Tibial artery (tissue), 4 donors: ENCODE results near the gene SIX1.
A peak's percentile ranks its signal among the peaks of the same experiment; 100 is the strongest.

Experiments
- DNase-seq, 2 donors: peaks; one replicate each; pipeline ENCODE4 v3.0.0-alpha.2; 2019
- H3K27ac ChIP-seq, 2 donors: fragments of 200-600 bp; sonication (generic) in 1 of 2; 1 replicate in 1 of 2; 2 replicates in 1 of 2; pipeline ENCODE4 v1.5.1; 2018 to 2019; ENCODE audit warnings: mild to moderate bottlenecking in 1 of 2
- H3K27me3 ChIP-seq, 2 donors: fragments of 200-600 bp; sonication (generic) in 1 of 2; one replicate each; pipeline versions ENCODE4 v1.5.1 to v1.6.0; 2016 to 2019
- H3K36me3 ChIP-seq, 3 donors: fragments of 200-600 bp; sonication (generic) in 2 of 3; one replicate each; pipeline ENCODE4 v1.5.1; 2016 to 2019; ENCODE audit warnings: mild to moderate bottlenecking in 2 of 3
- H3K4me1 ChIP-seq, 4 donors: fragments of 200-600 bp; sonication (generic) in 2 of 4; 1 replicate in 3 of 4; 2 replicates in 1 of 4; pipeline ENCODE4 v1.5.1; 2016 to 2019
- H3K4me3 ChIP-seq, 2 donors: fragments of 200-600 bp; sonication (generic) in 1 of 2; 1 replicate in 1 of 2; 2 replicates in 1 of 2; pipeline ENCODE4 v1.5.1; 2018 to 2019; ENCODE audit warnings: mild to moderate bottlenecking in 2 of 2
- H3K9me3 ChIP-seq, 3 donors: fragments of 200-600 bp; sonication (generic) in 1 of 3; one replicate each; pipeline ENCODE4 v1.5.1; 2016 to 2019
- intact Hi-C: fragments of 100-400 bp; cut with DNase I; formaldehyde crosslinking; loops from one replicate; pipeline ENCODE4 v1.15.0; 2023; ENCODE audit warnings: low total_unique reads
- TF ChIP-seq, protein P1 (sequence below), 2 experiments: fragments of 200-600 bp in 1 of 2; fragments of 450-650 bp in 1 of 2; IDR thresholded peaks; one replicate each; pipeline ENCODE4 v1.5.1; 2017 to 2019; ENCODE audit warnings: antibody characterized with exemption in 2 of 2, mild to moderate bottlenecking in 1 of 2, moderate library complexity in 1 of 2

The SIX1 gene

DNA sequence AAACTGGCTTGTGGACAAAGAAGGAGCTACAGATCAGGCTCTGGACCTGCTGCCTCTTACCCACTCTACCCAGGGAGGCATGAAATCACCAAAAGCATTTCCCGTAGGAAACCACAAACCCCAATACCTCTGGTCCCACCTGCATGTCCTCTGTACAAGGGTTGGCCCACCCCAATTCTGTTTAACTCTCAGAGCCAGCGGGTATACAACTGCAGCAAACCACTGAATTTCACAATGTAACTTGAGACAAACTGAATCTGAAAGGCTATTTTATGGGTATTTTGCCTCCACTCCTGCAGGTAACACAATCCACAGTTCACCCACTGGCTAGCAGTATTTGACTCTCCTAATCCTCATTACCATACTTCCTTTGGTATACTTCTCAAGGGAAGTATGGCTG lies 16.5 kb downstream of the SIX1 start:
- H3K27ac ChIP-seq: no peak overlapping the region

DNA sequence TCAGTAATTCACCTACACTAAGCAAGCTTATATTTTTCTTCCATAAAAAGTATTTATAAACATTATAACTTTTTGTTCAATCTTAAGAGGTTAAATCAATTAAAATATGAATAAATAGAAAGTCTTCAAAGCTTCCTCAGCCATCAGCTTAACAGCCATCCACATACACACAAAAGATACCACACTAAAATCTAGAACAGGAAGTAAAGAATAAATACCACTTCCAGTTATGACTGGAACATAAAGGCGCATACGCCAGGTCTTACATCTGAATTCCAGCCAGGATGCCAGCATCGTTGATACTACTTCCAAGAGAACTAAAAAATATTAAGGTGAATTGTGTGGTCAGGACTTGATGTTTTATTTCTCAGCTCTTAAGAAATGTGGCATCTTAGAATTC lies 17.0 kb downstream of the SIX1 start:
- Histone ChIP-seq H3K4me3 (no peak overlapping the region), H3K4me1 (peaks cover 0 to 2% (median under 1%) of the 10 kb centered on the region in 4 donors), H3K9me3 (no peaks in the 10 kb centered on the region), H3K27me3 (no peaks in the 10 kb centered on the region), H3K27ac (no peak overlapping the region), H3K36me3 (no peaks in the 10 kb centered on the region)
- intact Hi-C loops: loop anchor here (10.0 kb wide), 1 partner anchor 563 kb away; no protein-coding TSS in a partner anchor
- DNase-seq: no peak
- TF ChIP-seq, protein P1, sequence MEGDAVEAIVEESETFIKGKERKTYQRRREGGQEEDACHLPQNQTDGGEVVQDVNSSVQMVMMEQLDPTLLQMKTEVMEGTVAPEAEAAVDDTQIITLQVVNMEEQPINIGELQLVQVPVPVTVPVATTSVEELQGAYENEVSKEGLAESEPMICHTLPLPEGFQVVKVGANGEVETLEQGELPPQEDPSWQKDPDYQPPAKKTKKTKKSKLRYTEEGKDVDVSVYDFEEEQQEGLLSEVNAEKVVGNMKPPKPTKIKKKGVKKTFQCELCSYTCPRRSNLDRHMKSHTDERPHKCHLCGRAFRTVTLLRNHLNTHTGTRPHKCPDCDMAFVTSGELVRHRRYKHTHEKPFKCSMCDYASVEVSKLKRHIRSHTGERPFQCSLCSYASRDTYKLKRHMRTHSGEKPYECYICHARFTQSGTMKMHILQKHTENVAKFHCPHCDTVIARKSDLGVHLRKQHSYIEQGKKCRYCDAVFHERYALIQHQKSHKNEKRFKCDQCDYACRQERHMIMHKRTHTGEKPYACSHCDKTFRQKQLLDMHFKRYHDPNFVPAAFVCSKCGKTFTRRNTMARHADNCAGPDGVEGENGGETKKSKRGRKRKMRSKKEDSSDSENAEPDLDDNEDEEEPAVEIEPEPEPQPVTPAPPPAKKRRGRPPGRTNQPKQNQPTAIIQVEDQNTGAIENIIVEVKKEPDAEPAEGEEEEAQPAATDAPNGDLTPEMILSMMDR (IDR thresholded peaks at IDR 0.05): no peak

More for the DNA sequence above, 16.5 kb downstream of the SIX1 start:
- peaks cover 0 to 2% of the 10 kb centered on the region in 2 donors for H3K27me3 ChIP-seq
- peaks cover 0 to 7% (median 5%) of the 10 kb centered on the region in 4 donors for H3K4me1 ChIP-seq
- TF ChIP-seq, protein P1 (IDR thresholded peaks at IDR 0.05): no peak
- H3K36me3 ChIP-seq: no peaks in the 10 kb centered on the region
- no peaks in the 10 kb centered on the region for H3K9me3 ChIP-seq
- DNase-seq: no peak
- H3K4me3 ChIP-seq: no peak overlapping the region
- intact Hi-C loops: loop anchor here (10.0 kb wide), 1 partner anchor 562 kb away; no protein-coding TSS in a partner anchor

DNA sequence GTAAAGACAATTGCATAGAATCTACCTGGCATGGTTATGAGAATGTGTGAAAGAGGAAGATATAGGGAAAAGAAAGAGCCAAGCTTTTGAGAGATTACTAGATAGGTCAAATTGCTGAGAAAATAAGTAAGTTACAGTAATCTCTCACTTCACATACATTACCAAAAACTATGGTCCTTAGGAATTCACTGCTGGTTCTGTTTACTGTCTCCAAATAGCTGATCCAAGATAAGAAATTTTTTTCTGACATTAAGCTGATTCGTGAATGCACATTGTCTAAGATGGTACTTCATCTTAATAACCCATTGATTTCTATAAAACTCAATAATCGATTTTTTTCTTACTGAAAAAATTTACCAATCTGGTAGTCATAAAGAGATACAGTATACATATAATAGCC lies 17.4 kb downstream of the SIX1 start:
- Histone ChIP-seq H3K27ac (no peak overlapping the region), H3K4me3 (no peak overlapping the region), H3K9me3 (no peaks in the 10 kb centered on the region), H3K4me1 (no peaks in the 10 kb centered on the region), H3K27me3 (no peaks in the 10 kb centered on the region), H3K36me3 (no peaks in the 10 kb centered on the region)
- intact Hi-C loops: loop anchor here (10.0 kb wide), 1 partner anchor 563 kb away; no protein-coding TSS in a partner anchor
- DNase-seq: no peak
- TF ChIP-seq, protein P1 (IDR thresholded peaks at IDR 0.05): no peak

DNA sequence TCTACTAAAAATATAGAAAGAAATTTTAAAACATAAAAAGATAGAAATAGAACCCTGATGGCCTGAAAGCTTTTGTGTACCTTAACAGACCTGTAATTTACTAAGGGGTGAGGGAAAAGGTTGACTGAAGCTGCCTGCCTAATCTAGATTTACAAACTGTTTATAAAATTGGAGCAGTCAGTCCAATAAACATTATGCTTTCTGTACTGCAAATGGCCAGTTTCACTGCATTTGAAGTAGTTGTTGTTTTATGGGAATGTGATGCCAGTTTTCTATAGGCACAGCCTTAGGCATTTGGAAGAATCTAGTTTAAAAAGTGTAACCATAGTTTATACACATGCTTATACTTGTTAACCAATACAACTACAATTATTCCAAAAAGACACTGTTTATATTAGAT lies 19.1 kb downstream of the SIX1 start:
- H3K4me3 ChIP-seq: no peak overlapping the region
- TF ChIP-seq, protein P1 (IDR thresholded peaks at IDR 0.05): no peak
- H3K4me1 ChIP-seq: peaks cover 0 to 6% (median 0%) of the 10 kb centered on the region in 4 donors
- no peaks in the 10 kb centered on the region for H3K9me3 ChIP-seq
- no peaks in the 10 kb centered on the region for H3K36me3 ChIP-seq
- no peak overlapping the region for H3K27ac ChIP-seq
- no peak for DNase-seq
- intact Hi-C loops: loop anchor here (10.0 kb wide), 1 partner anchor 565 kb away; no protein-coding TSS in a partner anchor
- no peaks in the 10 kb centered on the region for H3K27me3 ChIP-seq

DNA sequence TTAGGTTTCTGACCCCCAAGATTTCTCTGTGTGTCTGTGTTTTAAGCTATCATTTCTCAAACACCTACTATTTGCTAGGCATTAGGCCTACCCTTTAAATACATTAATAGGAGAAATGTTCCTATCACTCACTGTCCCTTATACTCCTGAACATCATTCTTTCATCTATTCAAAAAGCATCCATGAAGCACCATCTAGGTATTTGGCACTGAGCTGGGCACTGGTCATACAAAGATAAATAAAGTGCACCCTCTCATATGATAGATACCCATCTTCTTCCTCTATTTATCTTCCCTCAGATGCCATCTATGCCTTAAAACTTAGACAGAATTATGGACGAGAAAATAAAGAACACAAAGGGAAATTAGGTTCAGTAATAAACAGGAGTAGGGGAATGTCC lies 20.4 kb downstream of the SIX1 start:
- no peak for DNase-seq
- H3K27me3 ChIP-seq: no peaks in the 10 kb centered on the region
- TF ChIP-seq, protein P1 (IDR thresholded peaks at IDR 0.05): no peak
- H3K4me3 ChIP-seq: no peak overlapping the region
- no peaks in the 10 kb centered on the region for H3K36me3 ChIP-seq
- no peak overlapping the region for H3K27ac ChIP-seq
- no peaks in the 10 kb centered on the region for H3K9me3 ChIP-seq
- peaks cover 0 to 8% (median 0%) of the 10 kb centered on the region in 4 donors for H3K4me1 ChIP-seq
- intact Hi-C loops: no loop called here

DNA sequence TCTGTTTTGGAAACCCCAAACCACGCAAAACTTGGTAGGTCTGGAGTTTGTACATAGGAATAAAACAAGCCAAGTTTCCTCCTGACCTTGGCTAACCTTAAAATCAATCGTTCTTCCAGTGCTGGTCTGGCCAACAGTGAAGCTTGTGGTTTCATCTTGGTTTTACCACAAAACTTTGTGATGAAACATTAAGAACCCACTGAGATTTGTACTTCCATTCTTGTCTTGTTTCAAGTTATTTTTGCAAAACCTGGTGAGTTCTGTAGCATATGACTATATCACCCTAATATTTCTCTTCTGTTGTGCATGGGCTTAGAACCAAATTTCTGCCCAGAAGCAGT lies 26.4 kb downstream of the SIX1 start:
- intact Hi-C loops: no loop called here
- TF ChIP-seq, protein P1 (IDR thresholded peaks at IDR 0.05): no peak

More for the DNA sequence above, 26.4 kb downstream of the SIX1 start:
- no peaks in the 10 kb centered on the region for H3K36me3 ChIP-seq
- no peaks in the 10 kb centered on the region for H3K27me3 ChIP-seq
- H3K4me3 ChIP-seq: no peak overlapping the region
- H3K9me3 ChIP-seq: no peaks in the 10 kb centered on the region
- DNase-seq: no peak
- H3K4me1 ChIP-seq: peaks cover 0 to 29% (median 0%) of the 10 kb centered on the region in 4 donors
- peak overlapping the region in 1 of 2 donors; percentile 15 for H3K27ac ChIP-seq
